Right atrium auricular region (tissue), 2 donors: Measurements from ENCODE around the gene KDELR1. TPM values are rescaled to one million over a fixed set of nuclear protein-coding genes. Genes with fewer than 3 reads are reported as not detected.

ENCODE experiments used
- DNase-seq: peaks from one replicate; pipeline ENCODE4 v3.0.0-alpha.2; 2019; ENCODE audit warnings: low spot score
- H3K27ac ChIP-seq, 2 donors: fragments of 200-600 bp; sonication (generic); 1 replicate in 1 of 2; 2 replicates in 1 of 2; pipeline ENCODE4 v1.5.1; 2016 to 2019
- H3K27me3 ChIP-seq, 2 donors: fragments of 200-600 bp; sonication (generic); one replicate each; pipeline versions ENCODE4 v1.5.1 to v1.6.0; 2017 to 2019
- H3K36me3 ChIP-seq: fragments of 200-600 bp; sonication (generic); one replicate; pipeline ENCODE4 v1.5.1; 2016
- H3K4me1 ChIP-seq, 2 donors: fragments of 200-600 bp; sonication (generic); one replicate each; pipeline versions ENCODE4 v1.5.1 to v1.6.0; 2017 to 2019
- H3K4me3 ChIP-seq, 2 donors: fragments of 200-600 bp; sonication (generic); 1 replicate in 1 of 2; 2 replicates in 1 of 2; pipeline ENCODE4 v1.5.1; 2017 to 2019; ENCODE audit warnings: mild to moderate bottlenecking in 1 of 2, moderate library complexity in 1 of 2
- H3K9me3 ChIP-seq, 2 donors: fragments of 200-600 bp; sonication (generic); one replicate each; pipeline ENCODE4 v1.5.1; 2019
- CTCF ChIP-seq, 2 donors: fragments of 200-600 bp; sonication (generic); IDR thresholded peaks; one replicate each; pipeline ENCODE4 v1.5.1; 2019; ENCODE audit warnings: antibody characterized with exemption in 2 of 2
- total RNA-seq, 2 donors: library from RNA; depleted of rRNA; stranded (reverse); fragments of >200 nt; gene quantifications; one replicate each; pipeline ENCODE4 v1.1.0, GENCODE V29; 2016

KDELR1 gene
- total RNA-seq, 2 donors from 2014 or later, result 74.1 to 82.0 TPM

GRCh38 chr19:48421548-48421947, 30.2 kb upstream of the KDELR1 start:
- Histone ChIP-seq H3K9me3 (no peaks in the 10 kb centered on the region), H3K27me3 (no peaks in the 10 kb centered on the region), H3K4me3 (no peak overlapping the region), H3K4me1 (peaks cover 0 to 5% of the 10 kb centered on the region in 2 donors), H3K36me3 (no peaks in the 10 kb centered on the region), H3K27ac (no peak overlapping the region)
- no peak for TF ChIP-seq CTCF (IDR thresholded peaks at IDR 0.05)
- no peak for DNase-seq

GRCh38 chr19:48419158-48419920, 28.0 kb upstream of the KDELR1 start:
- H3K9me3 ChIP-seq, result no peaks in the 10 kb centered on the region
- no peak overlapping the region for H3K4me3 ChIP-seq

GRCh38 chr19:48418317-48419064, 27.1 kb upstream of the KDELR1 start:
- H3K36me3 ChIP-seq, result no peaks in the 10 kb centered on the region
- peaks cover 0 to 23% of the 10 kb centered on the region in 2 donors for H3K4me1 ChIP-seq
- H3K27me3 ChIP-seq, result no peaks in the 10 kb centered on the region
- no peak overlapping the region for H3K4me3 ChIP-seq
- no peak overlapping the region for H3K27ac ChIP-seq
- no peak for DNase-seq
- no peak for TF ChIP-seq CTCF (IDR thresholded peaks at IDR 0.05)
- H3K9me3 ChIP-seq, result no peaks in the 10 kb centered on the region

More at GRCh38 chr19:48419158-48419920, 28.0 kb upstream of the KDELR1 start:
- no peaks in the 10 kb centered on the region for H3K36me3 ChIP-seq
- no peak overlapping the region for H3K27ac ChIP-seq
- DNase-seq, result no peak
- H3K27me3 ChIP-seq, result no peaks in the 10 kb centered on the region
- no peak for TF ChIP-seq CTCF (IDR thresholded peaks at IDR 0.05)
- H3K4me1 ChIP-seq, result peaks cover 0 to 20% of the 10 kb centered on the region in 2 donors

GRCh38 chr19:48417421-48417820, 26.1 kb upstream of the KDELR1 start:
- no peaks in the 10 kb centered on the region for H3K9me3 ChIP-seq
- no peaks in the 10 kb centered on the region for H3K36me3 ChIP-seq
- H3K4me3 ChIP-seq, result no peak overlapping the region
- peaks cover 0 to 23% of the 10 kb centered on the region in 2 donors for H3K4me1 ChIP-seq
- no peak for DNase-seq
- no peaks in the 10 kb centered on the region for H3K27me3 ChIP-seq
- TF ChIP-seq CTCF (IDR thresholded peaks at IDR 0.05), result no peak
- no peak overlapping the region for H3K27ac ChIP-seq

GRCh38 chr19:48415806-48416221, 24.5 kb upstream of the KDELR1 start:
- H3K4me3 ChIP-seq, result peak overlapping the region in 1 of 2 donors; percentile 40
- DNase-seq, result no peak
- H3K27ac ChIP-seq, result no peak overlapping the region
- peaks cover 0 to 23% of the 10 kb centered on the region in 2 donors for H3K4me1 ChIP-seq
- H3K36me3 ChIP-seq, result no peaks in the 10 kb centered on the region
- TF ChIP-seq CTCF (IDR thresholded peaks at IDR 0.05), result no peak
- no peaks in the 10 kb centered on the region for H3K9me3 ChIP-seq
- no peaks in the 10 kb centered on the region for H3K27me3 ChIP-seq
